NOMO-1 treated with dmso at 0.1 percent for 144 hours (cell line): Measurements from ENCODE around the gene A4GALT.
A peak's percentile ranks its signal among the peaks of the same experiment; 100 is the strongest.
"Not testable (repeated sequence)": the region's sequence is repeated elsewhere in the genome, so short reads cannot be mapped to it uniquely, and the experiment has no call there.

Source experiments
- DNase-seq: peaks from one replicate; lab custom pipeline; 2025; ENCODE audit not compliant: unreplicated experiment; lab: John Stamatoyannopoulos, UW

A4GALT gene, protein sequence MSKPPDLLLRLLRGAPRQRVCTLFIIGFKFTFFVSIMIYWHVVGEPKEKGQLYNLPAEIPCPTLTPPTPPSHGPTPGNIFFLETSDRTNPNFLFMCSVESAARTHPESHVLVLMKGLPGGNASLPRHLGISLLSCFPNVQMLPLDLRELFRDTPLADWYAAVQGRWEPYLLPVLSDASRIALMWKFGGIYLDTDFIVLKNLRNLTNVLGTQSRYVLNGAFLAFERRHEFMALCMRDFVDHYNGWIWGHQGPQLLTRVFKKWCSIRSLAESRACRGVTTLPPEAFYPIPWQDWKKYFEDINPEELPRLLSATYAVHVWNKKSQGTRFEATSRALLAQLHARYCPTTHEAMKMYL

GRCh38 chr22:42720263-42721044, at the start of gene A4GALT:
Gene A4GALT (minus strand): TSS chr22:42720870. CDS start chr22:42693951, 26,919 bp downstream.
- no peak for DNase-seq

DNA sequence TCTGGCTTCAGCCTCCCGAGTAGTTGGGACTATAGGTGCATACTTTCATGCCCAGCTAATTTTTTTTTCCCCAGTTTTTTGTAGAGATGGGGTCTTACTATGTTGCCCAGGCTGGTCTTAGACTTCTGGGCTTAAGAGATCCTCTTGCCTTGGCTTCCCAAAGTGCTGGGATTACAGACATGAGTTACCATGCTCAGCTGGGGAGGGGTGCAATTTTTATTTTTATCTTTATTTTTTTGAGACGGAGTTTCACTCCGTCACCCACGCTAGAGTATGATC, 49.7 kb upstream of the A4GALT start:
- DNase-seq, result no peak

DNA sequence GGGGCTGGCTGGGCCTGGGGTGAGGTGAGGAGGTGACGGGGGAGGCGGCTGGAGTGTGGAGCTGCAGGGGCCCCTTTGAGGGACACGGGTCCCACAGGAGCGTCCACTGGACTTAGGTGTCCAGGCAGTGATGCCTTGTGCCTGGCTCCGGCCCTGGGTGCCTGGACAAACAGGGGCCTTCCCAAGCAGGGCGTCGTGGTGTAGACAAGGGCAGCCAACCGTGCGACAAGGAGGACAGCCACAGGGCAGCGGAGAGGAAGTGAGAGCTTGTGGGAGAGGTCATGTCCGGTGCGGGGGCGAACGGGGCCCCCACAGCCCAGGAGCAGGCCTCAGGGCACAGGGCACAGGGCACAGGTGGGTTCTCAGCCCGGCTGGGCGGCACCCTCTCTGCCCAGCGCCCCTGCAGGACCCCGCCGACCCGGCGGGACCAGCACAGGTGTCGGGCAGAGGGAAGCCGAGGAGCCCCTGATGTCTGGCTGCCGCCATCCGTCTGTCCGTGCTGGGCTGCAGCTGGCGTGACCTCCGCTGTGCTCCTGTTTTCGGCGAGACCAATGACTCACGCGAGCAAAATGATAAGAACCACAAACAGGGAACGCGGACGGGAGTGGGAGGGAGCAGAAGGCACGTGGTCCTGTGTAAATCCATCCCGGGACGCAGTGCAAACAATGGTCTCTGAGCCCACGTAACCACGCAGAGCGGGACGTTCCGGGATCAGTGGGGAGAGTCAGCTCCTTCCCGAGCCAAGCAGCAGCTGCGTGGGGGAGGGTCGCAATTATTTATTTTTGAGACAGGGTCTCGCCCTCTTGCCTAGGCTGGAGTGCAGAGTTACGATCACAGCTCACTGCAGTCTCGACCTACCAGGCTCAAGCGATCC, 49.1 kb upstream of the A4GALT start:
- DNase-seq, result peak; percentile 19

DNA sequence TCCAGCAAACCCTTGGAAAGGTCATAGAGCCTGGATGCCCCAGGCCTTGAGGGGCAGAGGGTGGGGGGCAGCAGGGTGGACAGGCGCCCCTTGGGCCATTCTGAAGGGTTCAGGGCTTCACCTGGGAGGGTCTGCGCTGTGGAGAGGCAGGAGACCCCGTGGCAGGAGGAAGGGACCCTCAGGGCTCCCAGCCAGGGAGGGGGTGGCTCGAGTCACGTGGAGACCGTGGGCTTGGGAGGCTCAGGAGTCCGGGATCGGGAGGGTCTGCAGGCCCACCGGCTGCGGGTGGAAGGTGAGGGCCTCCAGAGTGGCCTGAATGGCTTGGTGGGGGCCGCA, 48.5 kb upstream of the A4GALT start:
- no peak for DNase-seq

GRCh38 chr22:42768385-42769035, 47.8 kb upstream of the A4GALT start:
- no peak for DNase-seq

DNA sequence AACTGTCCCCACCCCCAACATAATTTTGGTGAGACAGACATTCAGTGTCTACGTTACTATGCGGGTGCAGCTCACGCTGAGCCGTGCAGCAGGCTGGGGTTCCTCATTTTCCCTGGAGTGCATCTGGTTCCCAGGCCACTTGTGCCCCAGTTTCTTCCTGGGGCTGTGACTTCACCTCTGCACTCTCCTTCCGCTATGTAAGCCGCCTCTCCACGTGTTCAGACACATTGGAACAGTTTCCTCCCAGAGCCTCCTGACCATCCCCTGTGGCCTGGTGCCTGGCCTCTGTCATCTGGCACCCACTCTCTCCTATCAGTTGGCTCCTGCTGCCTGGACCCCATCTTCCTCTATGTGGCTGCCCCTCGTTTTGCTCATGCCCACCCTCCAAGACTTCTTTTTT, 46.2 kb upstream of the A4GALT start:
- DNase-seq, result no peak

DNA sequence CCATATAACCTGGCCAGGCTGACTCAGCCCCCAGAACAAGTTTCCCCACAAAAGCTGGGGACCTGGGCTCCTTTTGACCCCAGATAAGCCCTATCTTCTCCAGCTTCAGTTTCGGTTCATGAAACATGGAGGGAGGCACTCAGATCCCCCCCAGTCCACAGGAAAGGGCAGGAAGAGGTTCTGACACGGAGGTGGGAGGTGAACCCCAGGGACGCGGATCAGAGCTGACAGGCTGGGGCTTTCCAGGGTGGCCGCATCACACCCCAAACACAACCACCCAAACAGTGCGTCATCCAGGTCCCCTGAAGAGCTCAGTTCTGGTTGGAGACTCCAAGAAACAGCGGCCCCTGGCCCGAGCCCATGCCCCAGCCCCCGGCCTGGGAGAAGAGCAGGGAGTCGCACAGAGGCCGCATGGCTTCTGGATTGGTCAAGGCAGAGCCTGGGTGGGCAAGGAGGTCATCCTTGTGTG, 44.3 kb upstream of the A4GALT start:
- DNase-seq, result no peak

DNA sequence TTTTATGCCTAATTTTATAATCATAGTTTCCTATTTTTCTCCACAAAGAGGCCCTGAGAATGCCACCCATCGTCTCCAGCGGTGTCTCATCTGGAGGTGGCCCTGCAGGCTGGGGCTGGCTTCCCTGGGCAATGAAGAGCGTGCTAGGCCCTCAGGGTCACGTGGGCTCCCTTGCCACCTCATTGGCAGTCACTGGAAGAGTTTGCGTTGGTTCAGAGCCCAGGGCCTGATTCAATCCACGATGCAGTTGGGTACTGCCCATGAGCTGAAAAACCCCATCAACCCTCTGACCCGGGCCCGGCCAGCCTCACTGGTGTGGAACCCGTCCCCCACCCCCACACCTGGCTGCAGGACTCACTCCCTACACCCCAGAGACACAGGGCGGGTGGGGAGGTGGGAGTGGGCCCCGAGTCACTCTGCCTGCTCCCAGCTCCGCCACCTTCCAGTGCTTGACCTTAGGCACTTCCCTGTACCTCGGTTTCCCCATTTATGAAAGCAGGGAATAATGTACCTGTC, 43.4 kb upstream of the A4GALT start:
- no peak for DNase-seq

GRCh38 chr22:42760806-42761565, 40.3 kb upstream of the A4GALT start:
- no peak for DNase-seq

DNA sequence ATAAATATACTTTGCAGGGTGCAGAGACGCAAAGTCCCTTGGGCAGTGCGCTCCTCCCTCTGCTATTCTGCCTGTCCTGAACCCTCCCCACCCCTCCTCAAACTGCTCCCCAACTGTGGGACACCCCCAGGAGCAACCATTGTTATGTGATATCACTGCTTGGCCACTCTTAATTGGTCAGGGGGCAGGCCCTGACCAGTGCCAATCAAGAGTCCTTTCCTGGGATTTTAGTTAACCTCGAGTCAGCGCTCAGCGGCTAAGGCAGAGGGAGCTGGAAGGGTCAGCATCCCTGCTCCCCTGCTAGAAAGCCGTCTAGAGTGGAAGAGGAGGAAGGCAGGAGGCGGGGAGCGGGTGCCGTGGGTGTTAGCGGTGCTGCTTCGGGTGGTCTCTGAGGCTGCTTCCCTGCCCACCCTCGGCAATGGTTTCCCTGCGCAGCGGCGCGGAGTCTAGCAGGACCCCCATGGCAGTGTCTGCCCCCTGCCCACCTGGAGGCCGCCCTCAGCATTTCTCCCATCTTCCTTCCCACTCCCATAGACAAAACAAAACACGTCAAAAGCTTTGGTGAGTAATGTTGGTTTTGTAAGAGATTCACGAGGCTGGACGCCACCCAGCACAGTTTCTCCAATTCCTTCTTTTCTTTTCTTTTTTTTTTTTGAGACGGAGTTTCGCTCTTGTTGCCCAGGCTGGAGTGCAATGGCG, 38.4 kb upstream of the A4GALT start:
- no peak for DNase-seq

- DNase-seq, result not testable (repeated sequence)
Measured at GRCh38 chr22:42755553-42755952, 34.9 kb upstream of the A4GALT start.

DNA sequence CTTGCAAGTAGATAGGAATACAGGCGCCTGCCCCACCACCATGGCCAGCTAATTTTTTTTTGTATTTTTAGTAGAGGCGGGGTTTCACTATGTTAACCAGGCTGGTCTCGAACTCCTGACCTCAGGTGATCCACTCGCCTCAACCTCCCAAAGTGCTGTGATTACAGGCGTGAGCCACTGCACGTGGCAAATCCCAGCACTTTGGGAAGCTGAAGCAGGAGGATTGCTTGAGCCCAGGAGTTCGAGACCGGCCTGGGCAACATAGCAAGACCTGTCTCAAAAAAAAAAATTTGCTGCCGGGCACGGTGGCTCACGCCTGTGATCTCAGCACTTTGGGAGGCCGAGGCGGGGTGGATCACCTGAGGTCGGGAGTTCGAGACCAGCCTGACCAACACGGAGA, 34.5 kb upstream of the A4GALT start:
- DNase-seq, result not testable (repeated sequence)

GRCh38 chr22:42754658-42755057, 34.0 kb upstream of the A4GALT start:
- DNase-seq, result no peak

DNA sequence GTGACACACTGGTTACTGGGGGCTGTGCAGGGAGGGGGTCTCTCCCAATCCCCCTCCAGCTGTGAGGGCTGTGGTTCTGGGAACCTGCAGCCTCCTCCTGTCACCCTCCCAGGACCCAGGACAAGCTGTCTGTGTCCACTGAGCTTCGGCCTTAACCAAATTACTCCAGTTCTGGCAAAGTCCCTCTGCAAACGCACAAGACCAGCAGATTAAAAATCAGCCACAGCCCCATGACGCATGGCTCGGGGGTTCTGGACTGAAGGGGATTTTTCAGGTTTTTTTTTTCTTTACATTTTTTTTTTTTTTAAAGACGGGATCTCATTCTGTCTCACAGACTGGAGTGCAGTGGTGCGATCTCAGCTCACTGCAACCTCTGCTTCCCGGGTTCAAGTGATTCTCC, 32.2 kb upstream of the A4GALT start:
- DNase-seq, result no peak

- no peak for DNase-seq
Measured at GRCh38 chr22:42752230-42752746, 31.6 kb upstream of the A4GALT start.

DNA sequence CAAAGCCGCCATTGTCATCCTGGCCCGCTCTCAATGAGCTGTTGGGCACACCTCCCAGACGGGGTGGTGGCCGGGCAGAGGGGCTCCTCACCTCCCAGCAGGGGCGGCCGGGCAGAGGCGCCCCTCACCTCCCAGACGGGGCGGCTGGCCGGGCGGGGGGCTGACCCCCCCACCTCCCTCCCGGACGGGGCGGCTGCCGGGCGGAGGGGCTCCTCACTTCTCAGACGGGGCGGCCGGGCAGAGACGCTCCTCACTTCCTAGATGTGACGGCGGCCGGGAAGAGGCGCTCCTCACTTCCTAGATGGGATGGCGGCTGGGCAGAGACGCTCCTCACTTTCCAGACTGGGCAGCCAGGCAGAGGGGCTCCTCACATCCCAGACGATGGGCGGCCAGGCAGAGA, 29.8 kb upstream of the A4GALT start:
- DNase-seq, result not testable (repeated sequence)

DNA sequence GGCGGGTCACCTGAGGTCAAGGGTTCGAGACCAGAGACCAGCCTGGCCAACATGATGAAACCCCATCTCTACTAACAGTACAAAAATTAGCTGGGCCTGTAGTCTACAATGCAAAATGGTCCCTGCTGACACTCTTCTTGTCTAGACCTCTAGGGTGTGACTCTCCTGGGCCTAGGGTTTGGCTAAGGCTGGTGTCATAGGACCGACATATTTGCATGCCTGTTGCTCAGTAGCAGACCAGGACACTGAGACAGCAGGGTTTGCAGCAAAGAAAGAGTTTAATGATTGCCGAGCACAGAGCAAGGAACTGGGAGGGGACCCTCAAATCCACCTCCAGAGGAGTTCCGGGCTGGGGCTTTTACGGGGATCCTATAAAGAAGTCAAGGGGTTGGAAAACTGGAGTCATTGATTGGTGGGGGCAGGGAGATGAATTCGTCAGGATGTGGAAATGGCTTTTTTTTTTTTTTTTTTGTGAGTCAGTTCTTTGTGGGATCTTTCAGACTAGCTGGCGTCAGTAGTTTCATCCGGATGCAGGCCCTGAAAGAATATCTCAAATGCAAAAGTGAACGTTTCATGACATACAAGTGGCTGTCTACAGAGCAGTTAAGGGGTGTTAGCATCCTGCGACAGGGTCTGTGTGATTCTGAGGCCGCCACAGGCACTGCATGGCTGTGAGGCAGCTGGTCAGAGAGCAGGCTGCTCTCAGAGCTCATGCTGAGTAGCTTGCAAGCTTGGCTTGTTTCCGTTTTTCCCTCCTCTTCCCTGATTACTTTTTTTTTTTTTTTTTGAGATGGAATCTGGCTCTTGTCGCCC, 27.2 kb upstream of the A4GALT start:
- DNase-seq, result no peak

DNA sequence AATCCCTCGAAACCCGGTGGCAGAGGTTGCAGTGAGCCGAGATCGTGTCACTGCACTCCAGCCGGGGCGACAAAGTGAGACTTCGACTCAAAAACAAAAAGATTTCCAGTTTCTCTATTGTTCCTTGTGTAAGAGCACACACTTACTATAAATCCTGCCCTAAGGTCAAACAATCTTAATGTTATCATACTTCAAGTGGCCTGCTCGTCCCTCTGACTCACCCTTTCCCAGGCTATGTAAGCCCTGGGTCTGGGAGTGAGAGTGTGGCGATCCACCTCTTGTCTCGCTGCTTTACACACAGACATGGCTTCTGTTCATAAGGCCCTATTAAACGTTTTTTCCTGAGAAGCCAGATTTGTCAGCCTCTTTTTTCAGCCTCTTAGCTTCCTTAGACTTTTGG, 24.4 kb upstream of the A4GALT start:
- no peak for DNase-seq
